ENCODE results near the gene SLC2A6. TPM values are rescaled to one million over a fixed set of nuclear protein-coding genes. Genes with fewer than 3 reads are reported as not detected.

The SLC2A6 gene
- total RNA-seq, 1 donor from 2014 or later: 51.8 TPM

DNA sequence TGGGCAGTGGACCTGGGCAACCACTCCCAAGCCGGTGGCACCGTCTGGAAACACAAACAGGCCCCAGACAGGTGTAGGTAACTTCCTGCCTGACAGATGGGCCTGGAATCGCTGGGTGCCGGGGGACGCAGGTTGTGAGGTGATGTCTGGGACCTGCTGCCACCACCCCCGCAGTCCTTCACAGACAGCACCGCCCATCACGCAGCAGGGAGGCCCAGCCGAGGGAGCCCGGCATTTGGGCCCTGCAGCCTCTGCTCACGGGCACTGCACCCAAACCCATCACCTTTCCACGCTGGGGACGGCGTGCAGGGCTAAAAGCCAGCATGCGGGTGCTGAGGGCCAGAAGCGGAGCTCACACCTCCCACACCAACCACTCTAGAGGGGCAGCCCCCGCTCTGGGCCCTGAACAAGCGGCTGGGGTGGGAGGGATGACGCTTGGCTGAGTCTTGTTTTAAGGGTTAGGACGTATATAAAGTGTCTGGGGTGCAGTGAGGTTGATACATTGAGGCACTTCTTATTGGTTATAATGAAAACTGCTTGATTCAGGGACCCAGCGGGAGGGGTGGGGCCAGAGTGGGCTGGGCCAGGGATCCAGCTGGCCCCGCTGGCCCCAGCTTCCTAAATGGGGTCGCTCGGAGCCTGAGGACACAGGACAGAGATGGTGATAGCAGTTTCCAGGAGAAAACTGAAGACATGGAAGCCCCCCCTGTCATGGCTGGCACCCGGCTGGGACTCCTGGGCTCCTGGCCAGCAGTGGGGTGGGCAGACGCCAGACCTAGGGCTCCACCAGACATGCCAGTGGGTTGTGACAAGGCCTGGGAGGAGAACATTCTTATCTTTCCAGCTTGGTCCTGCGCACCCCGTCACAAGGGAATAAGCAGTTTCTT is 34.6 kb upstream of the SLC2A6 start:
- no peak for DNase-seq (ENCODE audit: low read depth)
- Histone ChIP-seq H3K4me3 (ENCODE audit: low read depth, low read length) (no peak overlapping the region), H3K27me3 (ENCODE audit: control insufficient read depth, insufficient read depth, low read length) (peaks cover 48% of the 10 kb centered on the region), H3K36me3 (ENCODE audit: control insufficient read depth, insufficient read depth, low read length) (no peaks in the 10 kb centered on the region)
- TF ChIP-seq, protein P1, sequence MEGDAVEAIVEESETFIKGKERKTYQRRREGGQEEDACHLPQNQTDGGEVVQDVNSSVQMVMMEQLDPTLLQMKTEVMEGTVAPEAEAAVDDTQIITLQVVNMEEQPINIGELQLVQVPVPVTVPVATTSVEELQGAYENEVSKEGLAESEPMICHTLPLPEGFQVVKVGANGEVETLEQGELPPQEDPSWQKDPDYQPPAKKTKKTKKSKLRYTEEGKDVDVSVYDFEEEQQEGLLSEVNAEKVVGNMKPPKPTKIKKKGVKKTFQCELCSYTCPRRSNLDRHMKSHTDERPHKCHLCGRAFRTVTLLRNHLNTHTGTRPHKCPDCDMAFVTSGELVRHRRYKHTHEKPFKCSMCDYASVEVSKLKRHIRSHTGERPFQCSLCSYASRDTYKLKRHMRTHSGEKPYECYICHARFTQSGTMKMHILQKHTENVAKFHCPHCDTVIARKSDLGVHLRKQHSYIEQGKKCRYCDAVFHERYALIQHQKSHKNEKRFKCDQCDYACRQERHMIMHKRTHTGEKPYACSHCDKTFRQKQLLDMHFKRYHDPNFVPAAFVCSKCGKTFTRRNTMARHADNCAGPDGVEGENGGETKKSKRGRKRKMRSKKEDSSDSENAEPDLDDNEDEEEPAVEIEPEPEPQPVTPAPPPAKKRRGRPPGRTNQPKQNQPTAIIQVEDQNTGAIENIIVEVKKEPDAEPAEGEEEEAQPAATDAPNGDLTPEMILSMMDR (IDR thresholded peaks at IDR 0.05; ENCODE audit: insufficient read depth, low read length, poor library complexity, severe bottlenecking): no peak

DNA sequence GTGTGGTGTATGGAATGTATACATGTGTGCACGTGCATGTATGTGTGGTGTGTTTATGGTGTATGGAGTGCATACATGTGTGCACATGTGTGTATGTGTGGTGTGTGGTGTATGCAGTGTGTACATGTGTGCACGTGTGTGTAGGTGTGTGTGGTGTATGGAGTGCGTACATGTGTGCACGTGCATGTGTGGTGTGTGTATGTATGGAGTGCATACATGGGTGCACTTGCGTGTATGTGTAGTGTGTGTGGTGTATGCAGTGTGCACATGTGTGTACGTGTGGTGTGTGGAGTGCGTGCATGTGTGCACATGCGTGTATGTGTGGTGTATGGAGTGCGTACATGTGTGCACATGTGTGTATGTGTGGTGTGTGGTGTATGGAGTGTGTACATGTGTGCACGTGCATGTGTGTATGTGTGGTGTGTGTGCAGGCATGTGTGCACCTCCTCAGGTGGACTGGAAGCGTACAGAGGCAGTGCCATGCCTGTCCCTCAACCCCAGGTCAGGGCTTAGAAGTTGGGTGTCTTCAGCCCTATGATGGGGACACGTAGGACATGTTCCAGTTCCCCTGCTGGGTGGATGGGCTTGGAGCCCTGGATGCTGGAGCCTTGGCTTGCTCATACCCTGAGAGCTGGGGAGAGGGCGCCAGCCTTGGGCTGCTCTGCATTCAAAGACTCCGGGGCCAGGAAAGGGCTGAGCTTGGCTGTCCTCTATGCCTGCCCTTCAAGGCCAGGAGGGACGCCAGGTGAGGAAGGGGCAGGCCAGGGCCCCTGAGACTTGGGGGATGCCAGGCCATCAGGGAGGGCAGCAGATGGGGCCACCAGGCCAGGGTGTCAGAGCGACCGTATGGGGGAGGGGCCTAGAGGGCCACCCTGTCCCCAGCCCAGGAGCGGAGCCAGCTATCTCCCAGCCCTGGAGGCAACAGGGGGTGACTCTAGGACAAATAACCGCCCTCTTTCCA is 33.6 kb upstream of the SLC2A6 start:
- Histone ChIP-seq H3K4me3 (ENCODE audit: low read depth, low read length) (no peak overlapping the region), H3K36me3 (ENCODE audit: control insufficient read depth, insufficient read depth, low read length) (no peaks in the 10 kb centered on the region), H3K27me3 (ENCODE audit: control insufficient read depth, insufficient read depth, low read length) (peaks cover 46% of the 10 kb centered on the region)
- no peak for DNase-seq (ENCODE audit: low read depth)
- TF ChIP-seq, protein P1 (IDR thresholded peaks at IDR 0.05; ENCODE audit: insufficient read depth, low read length, poor library complexity, severe bottlenecking): no peak

DNA sequence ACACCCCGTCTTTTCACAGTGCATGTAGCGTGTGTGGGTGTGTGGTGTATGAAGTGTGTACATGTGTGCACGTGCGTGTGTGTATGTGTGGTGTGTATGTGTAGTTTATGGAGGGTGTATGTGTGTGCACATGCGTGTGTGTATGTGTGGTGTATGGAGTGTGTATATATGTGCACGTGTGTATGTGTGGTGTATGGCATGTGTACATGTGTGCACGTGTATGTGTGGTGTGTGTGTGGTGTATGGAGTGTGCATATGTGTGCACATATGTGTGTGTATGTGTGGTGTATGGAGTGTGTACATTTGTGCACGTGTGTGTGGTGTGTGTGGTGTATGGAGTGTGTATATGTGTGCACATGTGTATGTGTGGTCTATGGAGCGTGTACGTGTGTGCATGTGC is 32.7 kb upstream of the SLC2A6 start:
- no peak overlapping the region for H3K4me3 ChIP-seq (ENCODE audit: low read depth, low read length)
- H3K36me3 ChIP-seq (ENCODE audit: control insufficient read depth, insufficient read depth, low read length): no peaks in the 10 kb centered on the region
- TF ChIP-seq, protein P1 (IDR thresholded peaks at IDR 0.05; ENCODE audit: insufficient read depth, low read length, poor library complexity, severe bottlenecking): no peak
- peaks cover 44% of the 10 kb centered on the region for H3K27me3 ChIP-seq (ENCODE audit: control insufficient read depth, insufficient read depth, low read length)
- no peak for DNase-seq (ENCODE audit: low read depth)

DNA sequence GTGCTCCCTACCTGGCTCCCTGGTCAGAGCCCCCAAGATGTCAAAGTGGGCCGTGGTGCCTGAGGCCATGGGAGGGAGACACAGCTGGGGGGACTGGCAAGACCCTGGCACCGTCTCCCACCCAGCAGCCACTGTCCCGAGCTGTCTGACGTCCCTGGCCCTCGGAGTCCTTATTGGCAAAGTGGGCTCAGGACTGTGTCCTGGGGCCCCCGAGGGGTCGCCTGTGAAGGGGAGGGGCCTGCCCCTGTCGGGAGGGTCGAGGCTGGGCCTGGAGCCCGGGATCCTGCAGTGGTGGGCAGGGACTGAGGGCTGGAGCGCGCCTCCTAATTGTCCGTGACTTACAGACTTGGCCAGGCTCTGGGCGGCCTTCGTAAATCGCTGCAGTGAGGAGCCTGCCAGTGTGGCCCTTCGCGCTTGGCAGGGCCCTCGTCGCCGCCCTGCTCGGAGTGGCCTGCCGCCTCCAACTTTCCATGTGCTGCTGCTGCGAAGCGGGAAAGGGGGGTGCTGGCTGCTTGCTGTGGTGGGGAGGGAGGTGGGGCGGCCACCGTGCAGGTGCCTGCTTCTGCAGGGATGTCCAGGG is 32.1 kb upstream of the SLC2A6 start:
- peaks cover 44% of the 10 kb centered on the region for H3K27me3 ChIP-seq (ENCODE audit: control insufficient read depth, insufficient read depth, low read length)
- no peak overlapping the region for H3K4me3 ChIP-seq (ENCODE audit: low read depth, low read length)
- no peak for DNase-seq (ENCODE audit: low read depth)
- no peaks in the 10 kb centered on the region for H3K36me3 ChIP-seq (ENCODE audit: control insufficient read depth, insufficient read depth, low read length)
- TF ChIP-seq, protein P1 (IDR thresholded peaks at IDR 0.05; ENCODE audit: insufficient read depth, low read length, poor library complexity, severe bottlenecking): no peak

DNA sequence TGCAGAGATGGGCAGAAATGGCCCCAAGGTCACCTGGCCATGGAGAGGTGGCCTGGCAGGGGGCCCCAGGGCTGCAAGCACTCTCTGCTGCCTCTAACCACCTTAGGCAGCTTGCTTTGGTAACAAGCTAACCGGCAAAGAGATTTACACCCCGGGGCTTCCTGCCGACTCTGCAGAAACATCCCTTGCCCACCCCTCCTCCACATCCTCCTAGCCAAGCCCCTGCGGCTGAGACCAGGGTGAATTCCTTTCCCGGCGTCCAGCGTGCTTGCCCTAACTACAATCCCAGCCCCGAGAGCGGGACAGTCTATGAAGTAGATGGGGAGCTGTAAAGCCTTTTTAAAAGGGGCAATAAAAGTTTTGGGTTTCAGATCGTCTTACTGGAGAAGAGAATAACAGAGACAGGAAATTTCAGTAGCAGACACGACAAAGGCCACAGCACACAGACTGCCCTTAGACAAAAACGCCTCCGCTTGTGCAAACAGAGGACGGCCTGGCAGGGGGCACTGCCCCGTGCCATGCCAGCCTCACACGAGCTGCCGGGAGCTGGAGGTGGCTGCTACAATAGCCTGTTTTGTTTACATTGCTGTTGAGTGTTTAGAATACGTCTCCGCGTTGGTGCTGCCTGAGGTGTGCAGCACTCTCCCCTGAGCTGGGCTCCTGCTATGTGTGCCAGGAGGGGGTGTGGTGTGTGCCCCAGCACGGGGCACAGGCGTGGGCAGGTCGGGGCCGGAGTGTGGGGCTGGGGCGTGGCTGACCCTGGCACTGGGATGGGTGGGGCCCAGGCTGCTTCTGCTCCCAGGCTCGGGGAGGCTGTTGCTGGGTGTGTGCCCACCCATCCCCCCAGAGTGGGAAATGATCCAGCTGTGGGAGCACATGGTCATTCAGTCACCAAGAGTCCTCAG is 30.5 kb upstream of the SLC2A6 start:
- Histone ChIP-seq H3K27me3 (ENCODE audit: control insufficient read depth, insufficient read depth, low read length) (peaks cover 35% of the 10 kb centered on the region), H3K36me3 (ENCODE audit: control insufficient read depth, insufficient read depth, low read length) (no peaks in the 10 kb centered on the region), H3K4me3 (ENCODE audit: low read depth, low read length) (no peak overlapping the region)
- DNase-seq (ENCODE audit: low read depth): no peak
- TF ChIP-seq, protein P1 (IDR thresholded peaks at IDR 0.05; ENCODE audit: insufficient read depth, low read length, poor library complexity, severe bottlenecking): no peak

Measured in kidney epithelial cell (primary cell).